GM12892 (cell line): Measurements from ENCODE around the gene ARHGAP15.

Experiments
- DNase-seq: peaks from one replicate; pipeline ENCODE4 v3.0.0; 2011; ENCODE audit not compliant: insufficient read length
- FAIRE-seq: peaks from 2 replicates; lab custom pipeline; 2011; peaks lifted over from hg19 to GRCh38; lab: Jason Lieb, UNC
- POLR2A ChIP-seq: IDR thresholded peaks from 2 replicates; pipeline ENCODE4 v1.6.1; 2011; ENCODE audit warnings: low read depth, low read length, control low read depth
- POLR2AphosphoS5 ChIP-seq: IDR thresholded peaks from 2 replicates; pipeline ENCODE4 v1.6.1; 2011; ENCODE audit warnings: low read depth, low read length, control low read depth
- TAF1 ChIP-seq: IDR thresholded peaks from 2 replicates; pipeline ENCODE4 v1.6.1; 2011; ENCODE audit warnings: low read depth, mild to moderate bottlenecking, control low read depth, low read length, borderline replicate concordance

ARHGAP15 gene

GRCh38 chr2:143375384-143375880, 246.2 kb downstream of the ARHGAP15 start:
- FAIRE-seq: no peak
- no peak for DNase-seq
- TF ChIP-seq POLR2AphosphoS5: no peak
- TF ChIP-seq POLR2A: no peak
- TF ChIP-seq TAF1: no peak

- DNase-seq: no peak
- FAIRE-seq: no peak
- no peak for TF ChIP-seq TAF1
- TF ChIP-seq POLR2AphosphoS5: no peak
- no peak for TF ChIP-seq POLR2A
These were observed 249.8 kb downstream of the ARHGAP15 start for GRCh38 chr2:143378996-143379395.

GRCh38 chr2:143379955-143380354, 250.7 kb downstream of the ARHGAP15 start:
- TF ChIP-seq POLR2AphosphoS5: no peak
- FAIRE-seq (no peak), DNase-seq (no peak)

GRCh38 chr2:143382573-143382972, 253.4 kb downstream of the ARHGAP15 start:
- TF ChIP-seq POLR2AphosphoS5 (no peak), TAF1 (no peak), POLR2A (no peak)
- FAIRE-seq (no peak), DNase-seq (no peak)

- DNase-seq: no peak
- no peak for FAIRE-seq
- TF ChIP-seq TAF1 (no peak), POLR2AphosphoS5 (no peak), POLR2A (no peak)
These were observed 253.8 kb downstream of the ARHGAP15 start for GRCh38 chr2:143383016-143383415.

- no peak for DNase-seq
- no peak for FAIRE-seq
- TF ChIP-seq POLR2A (no peak), POLR2AphosphoS5 (no peak), TAF1 (no peak)
These were observed 254.9 kb downstream of the ARHGAP15 start for GRCh38 chr2:143384111-143384510.

- DNase-seq (no peak), FAIRE-seq (no peak)
- TF ChIP-seq POLR2A: no peak
- TF ChIP-seq POLR2AphosphoS5: no peak
- no peak for TF ChIP-seq TAF1
These were observed 261.0 kb downstream of the ARHGAP15 start for GRCh38 chr2:143390171-143390570.

- no peak for FAIRE-seq
- TF ChIP-seq TAF1: no peak
- no peak for TF ChIP-seq POLR2AphosphoS5
- no peak for TF ChIP-seq POLR2A
- DNase-seq: no peak
These were observed 263.1 kb downstream of the ARHGAP15 start for GRCh38 chr2:143392358-143392757.

GRCh38 chr2:143394062-143394461, 264.8 kb downstream of the ARHGAP15 start:
- TF ChIP-seq POLR2AphosphoS5 (no peak), POLR2A (no peak), TAF1 (no peak)
- FAIRE-seq: no peak
- no peak for DNase-seq

- DNase-seq (no peak), FAIRE-seq (peak; percentile 53)
- no peak for TF ChIP-seq POLR2A
- no peak for TF ChIP-seq POLR2AphosphoS5
- TF ChIP-seq TAF1: no peak
These were observed 268.8 kb downstream of the ARHGAP15 start for GRCh38 chr2:143397884-143398614.

- DNase-seq: no peak
- no peak for FAIRE-seq
- TF ChIP-seq TAF1: no peak
- no peak for TF ChIP-seq POLR2A
- no peak for TF ChIP-seq POLR2AphosphoS5
These were observed 269.6 kb downstream of the ARHGAP15 start for GRCh38 chr2:143398781-143399180.

GRCh38 chr2:143399631-143400069, 270.4 kb downstream of the ARHGAP15 start:
- FAIRE-seq (no peak), DNase-seq (no peak)
- no peak for TF ChIP-seq TAF1
- TF ChIP-seq POLR2A: no peak
- no peak for TF ChIP-seq POLR2AphosphoS5

- TF ChIP-seq POLR2A (no peak), POLR2AphosphoS5 (no peak), TAF1 (no peak)
- no peak for DNase-seq
- peak; percentile 40 for FAIRE-seq
These were observed 272.6 kb downstream of the ARHGAP15 start for GRCh38 chr2:143401861-143402260.
